Measurements from ENCODE around the gene CRAT. TPM values are rescaled to one million over a fixed set of nuclear protein-coding genes. Genes with fewer than 3 reads are reported as not detected.

Gene CRAT
- total and polyA plus RNA-seq, 2 donors = 15.0 to 70.7 TPM

DNA sequence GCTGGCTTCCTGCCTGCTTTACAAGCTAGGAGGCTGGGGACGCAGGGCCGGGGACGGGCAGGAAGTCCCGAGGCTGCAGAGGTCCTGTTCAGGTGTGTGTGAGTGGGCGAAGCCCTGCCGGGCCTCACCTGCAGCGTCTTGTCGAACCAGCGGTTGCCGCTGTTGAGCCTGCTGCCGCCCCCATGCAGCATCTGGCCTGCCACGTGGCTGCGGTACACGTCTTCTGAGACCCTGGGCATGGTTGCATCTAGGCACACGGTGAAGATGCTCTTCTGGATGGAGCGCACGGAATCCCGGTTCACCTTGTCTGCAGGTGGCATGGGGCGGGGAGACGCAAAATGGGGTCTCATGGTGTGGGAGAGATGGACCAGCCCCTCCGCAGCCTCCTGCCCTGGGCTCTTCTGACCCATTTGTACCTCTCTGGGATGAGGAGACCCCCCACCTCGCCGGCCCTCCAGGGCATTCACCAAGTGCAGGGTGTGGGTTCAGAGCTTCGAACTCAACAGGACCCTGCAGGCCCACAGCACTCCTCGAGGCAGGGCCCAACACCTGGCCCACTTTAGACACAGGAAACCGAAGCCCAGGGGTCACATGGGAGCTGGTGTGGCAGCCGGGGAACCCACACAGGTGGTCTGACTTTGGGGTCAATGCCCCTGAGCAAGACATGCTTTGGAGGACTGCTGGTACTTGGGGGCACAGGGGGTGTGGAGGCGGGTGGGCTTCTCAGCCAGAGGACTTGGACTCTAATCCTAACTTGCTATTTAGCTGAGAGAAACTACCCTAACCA is 10.0 kb downstream of the CRAT start:
- H3K4me3 ChIP-seq (ENCODE audit: low read depth, low read length) = no peak overlapping the region
- no peaks in the 10 kb centered on the region for H3K4me1 ChIP-seq (ENCODE audit: insufficient read depth)
- WGBS = 64% methylated on average over 28 of the region's 28 CpGs
- no peaks in the 10 kb centered on the region for H3K36me3 ChIP-seq (ENCODE audit: insufficient read depth)
- no peak for DNase-seq (ENCODE audit: extremely low spot score)
- H3K27ac ChIP-seq (ENCODE audit: low read depth) = no peak overlapping the region

DNA sequence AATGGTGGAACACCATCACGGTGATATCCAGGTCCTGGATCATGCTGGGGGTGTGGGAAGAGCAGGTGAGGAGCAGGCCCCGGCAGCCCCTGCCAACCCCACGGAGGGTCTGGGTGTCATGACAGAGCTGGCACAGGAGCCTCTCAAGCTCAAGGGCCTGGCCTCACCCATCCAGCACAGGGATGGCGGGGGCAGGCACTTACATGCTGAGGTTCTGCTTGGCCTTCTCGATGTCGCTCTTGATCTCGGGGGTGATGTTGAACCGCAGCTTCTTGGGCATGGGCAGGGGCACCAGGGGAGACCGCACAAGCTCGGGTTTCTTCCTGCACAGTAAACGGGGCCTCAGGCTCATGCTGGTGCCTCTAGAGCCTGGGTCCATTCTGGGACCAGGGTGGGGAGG is 12.3 kb downstream of the CRAT start:
- no peak overlapping the region for H3K4me3 ChIP-seq (ENCODE audit: low read depth, low read length)
- no peaks in the 10 kb centered on the region for H3K36me3 ChIP-seq (ENCODE audit: insufficient read depth)
- WGBS = 94% methylated on average over 11 of the region's 11 CpGs
- H3K4me1 ChIP-seq (ENCODE audit: insufficient read depth) = no peaks in the 10 kb centered on the region
- H3K27ac ChIP-seq (ENCODE audit: low read depth) = no peak overlapping the region
- DNase-seq (ENCODE audit: extremely low spot score) = no peak

DNA sequence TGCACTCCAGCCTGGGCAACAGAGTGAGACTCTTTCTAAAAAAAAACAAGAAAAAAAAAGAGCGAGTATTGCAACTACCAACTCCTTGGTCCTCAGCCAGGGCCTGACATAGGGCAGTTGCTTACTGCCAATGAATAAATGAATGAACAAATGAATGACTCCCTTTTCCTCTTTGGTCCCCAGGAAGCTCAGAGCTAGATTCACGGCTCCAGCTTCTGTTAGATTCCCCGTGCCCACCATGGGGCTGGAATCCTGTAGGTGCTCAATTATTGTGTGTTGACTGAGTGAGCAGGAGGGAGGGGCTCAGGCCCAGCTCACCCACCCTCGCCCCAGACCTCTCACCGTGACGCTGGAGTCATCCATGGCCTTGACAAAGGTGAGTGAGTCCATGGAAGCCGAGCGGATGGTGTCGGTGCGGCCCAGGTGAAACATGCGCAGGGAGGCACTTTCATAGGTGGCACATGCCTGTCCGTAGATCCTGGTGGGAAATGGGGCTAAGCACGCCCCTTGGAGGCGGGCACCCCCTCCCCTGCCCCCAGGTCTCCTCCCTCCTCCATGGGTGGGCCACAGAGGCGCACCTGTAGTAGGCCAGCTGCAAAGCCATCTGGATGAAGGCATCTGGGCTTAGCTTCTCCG is 12.8 kb downstream of the CRAT start:
- no peak overlapping the region for H3K27ac ChIP-seq (ENCODE audit: low read depth)
- no peak overlapping the region for H3K4me3 ChIP-seq (ENCODE audit: low read depth, low read length)
- H3K36me3 ChIP-seq (ENCODE audit: insufficient read depth) = no peaks in the 10 kb centered on the region
- no peak for DNase-seq (ENCODE audit: extremely low spot score)
- 93% methylated on average over 16 of the region's 16 CpGs for WGBS
- no peaks in the 10 kb centered on the region for H3K4me1 ChIP-seq (ENCODE audit: insufficient read depth)

DNA sequence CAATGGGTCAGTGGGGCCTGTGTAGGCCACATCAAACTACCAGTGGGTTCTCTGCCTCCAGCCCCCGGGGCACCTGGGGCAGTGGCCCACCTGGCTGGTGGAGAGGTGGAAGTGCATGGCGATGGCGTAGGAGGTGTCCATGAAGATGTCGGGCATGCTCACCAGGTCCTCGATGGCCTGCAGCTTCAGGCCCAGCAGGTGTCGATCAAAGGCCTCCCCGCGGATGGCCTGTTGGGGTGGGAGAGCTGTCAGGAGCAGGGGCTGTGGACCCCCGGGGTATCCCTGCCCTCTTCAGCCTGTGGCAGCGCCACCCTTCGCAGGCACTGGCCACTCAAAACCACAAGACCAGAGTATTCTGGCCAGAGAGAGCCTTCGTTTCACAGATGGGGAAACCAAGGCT is 14.7 kb downstream of the CRAT start:
- Histone ChIP-seq H3K27ac (ENCODE audit: low read depth) (no peak overlapping the region), H3K4me3 (ENCODE audit: low read depth, low read length) (no peak overlapping the region), H3K4me1 (ENCODE audit: insufficient read depth) (no peaks in the 10 kb centered on the region), H3K36me3 (ENCODE audit: insufficient read depth) (no peaks in the 10 kb centered on the region)
- no peak for DNase-seq (ENCODE audit: extremely low spot score)
- WGBS = 94% methylated on average over 12 of the region's 12 CpGs

DNA sequence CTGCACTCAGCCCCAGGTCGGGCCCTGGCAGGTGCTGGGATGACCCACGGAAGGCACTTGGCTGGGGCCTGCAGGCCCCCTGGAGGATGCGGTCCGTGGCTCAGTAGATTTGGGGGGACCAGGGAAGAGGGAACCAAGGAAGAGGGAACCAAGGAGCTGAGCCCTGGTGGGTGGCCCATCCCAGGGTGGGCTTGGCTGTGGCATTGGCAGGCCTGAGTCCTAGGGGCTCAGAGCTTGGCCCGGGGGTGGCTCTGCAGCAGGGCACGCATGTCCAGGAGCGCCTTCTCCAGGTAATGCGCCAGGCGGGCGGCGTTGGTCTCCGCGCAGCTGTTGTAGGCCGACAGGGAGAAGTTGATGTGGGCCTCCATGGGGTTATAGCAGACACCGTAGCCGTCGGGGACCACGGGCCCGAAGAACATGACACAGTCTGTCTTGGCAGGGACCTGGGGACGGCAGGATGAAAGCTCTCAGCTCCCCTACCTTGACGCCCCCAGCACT is 15.4 kb downstream of the CRAT start:
- 94% methylated on average over 21 of the region's 21 CpGs for whole genome bisulfite sequencing
- Histone ChIP-seq H3K4me3 (ENCODE audit: low read depth, low read length) (no peak overlapping the region), H3K27ac (ENCODE audit: low read depth) (no peak overlapping the region), H3K36me3 (ENCODE audit: insufficient read depth) (no peaks in the 10 kb centered on the region), H3K4me1 (ENCODE audit: insufficient read depth) (no peaks in the 10 kb centered on the region)
- no peak for DNase-seq (ENCODE audit: extremely low spot score)

DNA sequence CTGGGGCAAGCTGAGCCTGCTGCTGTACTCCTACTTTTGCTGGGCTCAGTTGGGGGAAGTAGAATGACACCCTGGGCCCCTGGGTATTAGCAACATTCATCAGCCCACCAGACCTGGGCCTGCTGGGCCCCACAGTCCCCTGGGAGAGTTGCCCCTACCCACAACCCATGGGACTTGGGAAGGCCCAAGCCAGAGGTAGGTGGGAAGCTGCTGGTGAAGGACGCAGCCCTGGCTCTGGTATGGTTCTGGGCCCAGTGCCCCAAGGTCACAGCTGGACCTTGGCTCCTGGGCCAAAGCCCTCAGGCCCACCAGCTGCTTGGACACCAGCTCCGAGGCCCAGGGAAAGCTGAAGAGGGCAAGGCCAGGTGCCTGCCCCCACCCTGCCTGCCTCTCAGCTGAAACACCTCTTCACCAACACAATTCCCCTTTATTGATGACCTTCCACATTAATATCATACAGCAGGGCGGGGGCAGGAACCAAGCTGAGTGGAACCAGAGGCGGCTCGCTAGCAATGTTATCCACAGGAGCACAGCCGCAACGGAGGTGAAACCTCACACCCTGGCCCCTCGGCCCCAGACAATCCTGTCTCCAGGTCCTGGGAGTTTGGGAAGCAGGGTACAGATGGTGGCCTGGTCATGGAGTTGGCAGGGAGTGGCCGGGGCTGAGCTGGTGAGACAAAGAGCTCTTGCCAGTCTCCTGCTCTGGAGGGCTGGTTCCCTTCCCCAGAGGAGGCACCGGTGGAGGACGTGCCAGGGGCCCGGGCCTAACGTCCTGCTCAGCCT is 16.0 kb downstream of the CRAT start:
- Histone ChIP-seq H3K4me1 (ENCODE audit: insufficient read depth) (no peaks in the 10 kb centered on the region), H3K27ac (ENCODE audit: low read depth) (no peak overlapping the region), H3K4me3 (ENCODE audit: low read depth, low read length) (no peak overlapping the region), H3K36me3 (ENCODE audit: insufficient read depth) (no peaks in the 10 kb centered on the region)
- DNase-seq (ENCODE audit: extremely low spot score) = no peak
- 90% methylated on average over 13 of the region's 13 CpGs for WGBS

DNA sequence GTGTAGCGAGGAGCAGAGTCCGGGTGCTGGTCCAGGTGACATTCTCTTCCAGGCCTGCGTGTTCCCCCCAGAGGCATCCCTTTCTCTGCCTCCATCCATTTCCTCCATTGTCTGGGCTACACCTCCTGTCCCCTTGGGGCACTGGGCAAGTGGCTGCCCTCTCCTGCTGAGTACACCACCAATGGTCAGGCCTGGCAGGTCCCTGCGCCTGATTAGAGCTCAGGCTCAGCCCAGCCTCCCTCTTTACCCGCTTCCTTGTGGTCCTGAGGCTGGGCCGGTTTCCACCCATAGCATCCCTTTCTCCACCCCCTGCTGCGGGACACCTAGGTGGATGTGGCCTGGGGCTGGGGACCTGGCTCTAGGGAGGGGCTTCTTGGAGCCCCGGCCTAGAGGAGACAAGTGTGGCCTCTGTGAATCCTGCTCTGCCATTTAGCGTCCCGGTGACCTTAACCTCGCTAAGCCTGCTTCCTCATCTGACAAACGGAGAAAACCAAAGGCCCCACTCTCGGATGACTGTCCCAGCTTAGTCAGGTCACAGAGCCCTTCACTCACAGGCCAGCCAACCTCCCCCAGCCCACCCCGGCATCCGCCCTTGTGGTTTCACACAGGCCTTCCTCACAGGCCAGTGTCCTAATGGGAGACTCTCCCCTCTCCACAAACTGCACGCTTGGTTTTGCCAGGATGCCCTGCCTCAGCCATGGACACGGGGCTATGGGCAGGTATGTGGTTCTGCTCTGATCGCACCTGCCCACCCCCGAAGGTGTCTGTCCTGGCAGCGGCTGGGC is 16.8 kb downstream of the CRAT start:
- WGBS = 78% methylated on average over 20 of the region's 20 CpGs
- Histone ChIP-seq H3K4me1 (ENCODE audit: insufficient read depth) (no peaks in the 10 kb centered on the region), H3K36me3 (ENCODE audit: insufficient read depth) (peaks cover 3% of the 10 kb centered on the region), H3K27ac (ENCODE audit: low read depth) (no peak overlapping the region), H3K4me3 (ENCODE audit: low read depth, low read length) (no peak overlapping the region)
- DNase-seq (ENCODE audit: extremely low spot score) = no peak

DNA sequence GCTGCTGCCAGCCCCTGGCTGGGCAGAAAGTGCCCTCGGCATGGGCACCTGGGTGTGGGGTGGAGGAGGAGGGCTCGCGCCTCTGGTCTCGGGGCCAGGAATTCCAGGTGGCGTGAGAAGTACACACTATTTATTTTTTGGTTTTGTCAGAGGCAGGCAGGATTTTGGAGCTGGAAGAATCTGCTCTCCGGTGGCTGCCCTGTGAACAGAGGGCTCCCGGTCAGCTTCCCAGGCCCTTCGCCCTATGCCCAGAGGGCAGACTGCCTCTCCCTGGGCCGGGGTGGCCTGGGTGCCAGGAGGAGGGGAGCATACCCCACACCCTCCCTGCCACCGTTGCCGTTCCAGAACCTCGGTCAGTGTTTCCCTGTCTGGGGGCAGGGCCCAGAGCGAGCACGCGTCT is 21.3 kb downstream of the CRAT start:
- no peak for DNase-seq (ENCODE audit: extremely low spot score)

DNA sequence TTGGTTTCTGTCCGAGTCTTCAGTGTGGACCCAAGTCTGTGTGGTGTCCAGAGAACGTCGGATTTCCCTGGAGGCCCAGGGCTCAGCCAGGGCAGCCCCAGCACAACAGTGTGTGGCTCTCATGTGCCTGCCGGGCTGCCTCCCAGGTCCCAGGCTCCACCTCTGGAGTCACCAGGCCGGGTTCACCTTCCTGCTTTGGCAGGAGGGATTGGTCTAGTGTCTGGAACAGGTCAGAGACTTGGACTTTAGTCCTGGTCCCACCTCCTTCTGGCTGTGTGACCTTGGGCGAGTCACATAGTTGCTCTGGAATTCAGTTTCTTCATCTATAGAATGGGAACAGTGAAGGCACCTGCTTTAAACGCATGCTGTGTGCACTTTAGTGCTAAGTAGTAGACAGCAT is 26.5 kb downstream of the CRAT start:
- Histone ChIP-seq H3K4me3 (ENCODE audit: low read depth, low read length) (no peak overlapping the region), H3K36me3 (ENCODE audit: insufficient read depth) (peaks cover 2% of the 10 kb centered on the region), H3K4me1 (ENCODE audit: insufficient read depth) (no peaks in the 10 kb centered on the region), H3K27ac (ENCODE audit: low read depth) (no peak overlapping the region)
- no peak for DNase-seq (ENCODE audit: extremely low spot score)
- WGBS = 88% methylated on average over 7 of the region's 7 CpGs

More for the DNA sequence above, 21.3 kb downstream of the CRAT start:
- WGBS = 92% methylated on average over 15 of the region's 15 CpGs
- H3K4me1 ChIP-seq (ENCODE audit: insufficient read depth) = no peaks in the 10 kb centered on the region
- no peak overlapping the region for H3K27ac ChIP-seq (ENCODE audit: low read depth)
- peaks cover 5% of the 10 kb centered on the region for H3K36me3 ChIP-seq (ENCODE audit: insufficient read depth)
- H3K4me3 ChIP-seq (ENCODE audit: low read depth, low read length) = no peak overlapping the region

DNA sequence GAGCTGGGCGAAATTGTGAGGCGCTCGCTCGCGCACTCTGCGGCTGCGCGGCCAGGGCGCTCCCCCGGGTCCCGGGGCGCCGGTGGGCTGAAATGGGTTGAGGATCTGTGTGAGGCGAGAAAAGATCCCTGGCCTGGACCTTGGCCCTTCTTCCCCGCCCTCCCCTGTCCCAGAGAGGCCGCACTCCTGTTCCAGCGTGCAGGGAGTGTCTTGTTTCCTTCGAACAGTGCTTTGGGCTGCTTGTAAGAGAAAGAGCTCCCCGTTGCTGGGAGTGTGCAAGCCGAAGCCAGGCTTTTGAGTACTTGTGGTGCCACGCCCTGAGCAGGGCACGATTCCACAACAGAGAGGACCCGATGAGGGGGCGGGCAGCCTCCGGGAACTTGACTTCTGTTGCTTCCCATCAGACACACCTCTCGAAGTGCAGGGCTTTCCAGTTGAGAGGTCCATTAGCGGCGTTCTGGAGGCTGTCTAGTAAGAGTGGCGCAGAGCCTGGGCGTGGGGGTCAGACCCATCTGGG is 29.1 kb downstream of the CRAT start:
- Histone ChIP-seq H3K4me3 (ENCODE audit: low read depth, low read length) (peak overlapping the region; percentile 68), H3K27ac (ENCODE audit: low read depth) (peak overlapping the region; percentile 42), H3K36me3 (ENCODE audit: insufficient read depth) (no peaks in the 10 kb centered on the region), H3K4me1 (ENCODE audit: insufficient read depth) (no peaks in the 10 kb centered on the region)
- DNase-seq (ENCODE audit: extremely low spot score) = peak; percentile 6
- WGBS = 2% methylated on average over 30 of the region's 30 CpGs

DNA sequence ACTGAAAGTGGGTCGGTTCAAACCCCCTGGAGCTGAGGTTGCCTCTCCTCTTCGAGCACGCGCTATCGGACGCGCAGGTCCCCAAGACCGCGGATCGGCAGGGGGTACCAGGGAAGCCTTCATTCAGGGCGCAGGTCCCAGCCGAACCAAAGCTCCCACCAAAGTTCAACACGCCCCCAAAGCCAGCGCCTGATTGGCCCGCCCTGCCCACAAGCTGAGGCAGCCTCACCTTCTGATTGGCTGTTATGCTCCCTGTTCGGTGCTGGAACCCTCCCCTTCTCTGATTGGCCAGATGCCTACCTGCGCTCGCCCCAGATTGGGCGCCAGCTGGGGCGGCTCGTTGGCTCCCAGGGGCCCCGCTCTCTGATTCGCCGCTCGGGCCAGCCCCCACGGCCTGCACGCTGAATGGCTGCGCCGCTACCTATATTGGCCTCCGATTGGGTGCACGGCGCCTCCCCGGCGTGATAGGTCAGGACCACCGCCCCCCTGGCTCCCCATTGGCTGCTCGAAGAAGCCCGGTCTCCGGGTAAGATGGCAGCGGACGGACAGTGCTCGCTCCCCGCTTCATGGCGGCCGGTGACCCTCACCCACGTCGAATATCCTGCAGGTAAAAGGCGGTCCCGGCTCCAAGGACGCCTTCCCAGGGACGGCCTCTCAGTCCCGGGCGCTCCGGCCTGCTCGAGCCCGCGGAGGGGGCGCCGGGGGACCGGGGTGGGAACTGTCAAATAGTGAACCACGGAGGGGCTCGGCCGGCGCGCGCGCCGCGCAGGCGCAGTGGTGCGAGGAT is 29.8 kb downstream of the CRAT start, which contains the start of gene DOLPP1:
DOLPP1 (plus strand) TSS at position 511 of the 787 bp plus-strand sequence; CDS start at position 532, 21 bp downstream.
- peak; percentile 97 for DNase-seq (ENCODE audit: extremely low spot score)
- no peaks in the 10 kb centered on the region for H3K4me1 ChIP-seq (ENCODE audit: insufficient read depth)
- H3K36me3 ChIP-seq (ENCODE audit: insufficient read depth) = no peaks in the 10 kb centered on the region
- H3K27ac ChIP-seq (ENCODE audit: low read depth) = peak within 1 kb of the TSS; percentile 42
- H3K4me3 ChIP-seq (ENCODE audit: low read depth, low read length) = peak within 1 kb of the TSS; percentile 68
- WGBS = under 1% methylated on average over 70 of the region's 70 CpGs

DNA sequence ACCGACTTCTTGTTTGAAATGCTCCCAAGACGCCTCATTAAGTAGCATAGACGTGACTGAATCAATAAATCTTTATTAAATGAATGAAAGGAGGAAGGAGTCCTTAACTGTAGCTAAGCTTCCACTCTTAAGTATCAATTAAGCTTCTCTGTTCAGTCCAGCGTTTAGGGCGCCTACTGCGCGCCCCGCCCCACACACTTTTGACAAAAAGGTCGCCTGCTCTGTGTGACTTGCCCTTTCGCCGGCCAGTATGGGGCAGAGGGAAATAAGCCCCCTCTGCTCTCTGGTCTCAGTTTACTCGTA is 30.3 kb downstream of the CRAT start:
- no peak overlapping the region for H3K27ac ChIP-seq (ENCODE audit: low read depth)
- DNase-seq (ENCODE audit: extremely low spot score) = no peak
- WGBS = 6% methylated on average over 12 of the region's 12 CpGs
- H3K36me3 ChIP-seq (ENCODE audit: insufficient read depth) = no peaks in the 10 kb centered on the region
- peak overlapping the region; percentile 41 for H3K4me3 ChIP-seq (ENCODE audit: low read depth, low read length)
- no peaks in the 10 kb centered on the region for H3K4me1 ChIP-seq (ENCODE audit: insufficient read depth)
